Breast epithelium (tissue), 4 donors: ENCODE data around the gene ZNF503. TPM values are rescaled to one million over a fixed set of nuclear protein-coding genes. Genes with fewer than 3 reads are reported as not detected.

ENCODE experiments used
- DNase-seq, 2 donors: peaks; one replicate each; pipeline ENCODE4 v3.0.0-alpha.2; 2019; ENCODE audit warnings: low spot score in 2 of 2
- H3K27ac ChIP-seq, 2 donors: fragments of 200-600 bp; sonication (generic) in 1 of 2; one replicate each; pipeline ENCODE4 v1.5.1; 2016 to 2019; ENCODE audit warnings: mild to moderate bottlenecking in 1 of 2
- H3K27me3 ChIP-seq, 2 donors: fragments of 200-600 bp; sonication (generic) in 1 of 2; one replicate each; pipeline versions ENCODE4 v1.5.1 to v1.6.0; 2017 to 2019; ENCODE audit warnings: control low read depth in 1 of 2, mild to moderate bottlenecking in 1 of 2
- H3K36me3 ChIP-seq: fragments of 200-600 bp; one replicate; pipeline ENCODE4 v1.5.1; 2019
- H3K4me1 ChIP-seq, 2 donors: fragments of 200-600 bp; sonication (generic); one replicate each; pipeline ENCODE4 v1.5.1; 2016 to 2019; ENCODE audit warnings: control low read depth in 1 of 2
- H3K4me3 ChIP-seq, 3 donors: fragments of 200-600 bp; sonication (generic); 1 replicate in 2 of 3; 2 replicates in 1 of 3; pipeline ENCODE4 v1.5.1; 2016 to 2019; ENCODE audit warnings: mild to moderate bottlenecking in 3 of 3, moderate library complexity in 2 of 3
- H3K9me3 ChIP-seq, 2 donors: fragments of 200-600 bp; sonication (generic) in 1 of 2; one replicate each; pipeline ENCODE4 v1.5.1; 2016 to 2019; ENCODE audit warnings: control low read depth in 1 of 2
- CTCF ChIP-seq, 3 donors: fragments of 450-650 bp; IDR thresholded peaks; one replicate each; pipeline ENCODE4 v1.5.1; 2016 to 2017; ENCODE audit warnings: antibody characterized with exemption in 3 of 3, mild to moderate bottlenecking in 3 of 3, moderate library complexity in 3 of 3
- POLR2A ChIP-seq: fragments of 450-650 bp; IDR thresholded peaks from one replicate; pipeline ENCODE4 v1.6.1; 2016; ENCODE audit warnings: antibody characterized with exemption, mild to moderate bottlenecking, moderate library complexity
- POLR2AphosphoS5 ChIP-seq, 3 donors: sonication (generic); formaldehyde crosslinking; IDR thresholded peaks; one replicate each; pipeline ENCODE4 v1.6.1; 2017; ENCODE audit warnings: antibody characterized with exemption in 3 of 3
- intact Hi-C: fragments of 100-400 bp; cut with DNase I; formaldehyde crosslinking; loops from one replicate; pipeline ENCODE4 v1.15.1; 2023; ENCODE audit warnings: low total_unique reads
- total RNA-seq, 3 donors: library from RNA; depleted of rRNA; stranded (reverse); fragments of >200 nt; gene quantifications; one replicate each; pipeline ENCODE4 v1.1.0, GENCODE V29; 2016

Gene ZNF503
- total RNA-seq, 3 donors from 2014 or later, result 3.6 to 10.9 (median 7.6) TPM

- no peak for DNase-seq
- no peak overlapping the region for H3K27ac ChIP-seq
- H3K36me3 ChIP-seq, result no peaks in the 10 kb centered on the region
- no peak overlapping the region for H3K4me3 ChIP-seq
- no peaks in the 10 kb centered on the region for H3K4me1 ChIP-seq
- TF ChIP-seq POLR2A (no peak), POLR2AphosphoS5 (IDR thresholded peaks at IDR 0.05) (no peak), CTCF (IDR thresholded peaks at IDR 0.05) (no peak)
- peaks cover 6 to 9% of the 10 kb centered on the region in 2 donors for H3K9me3 ChIP-seq
- H3K27me3 ChIP-seq, result no peaks in the 10 kb centered on the region
- intact Hi-C loops, result no loop called here
Measured at GRCh38 chr10:75357500-75357899, 44.1 kb downstream of the ZNF503 start.

- no peak overlapping the region for H3K27ac ChIP-seq
- no peak for DNase-seq
- no peak for TF ChIP-seq POLR2AphosphoS5 (IDR thresholded peaks at IDR 0.05)
- no peak for TF ChIP-seq POLR2A
- no peak for TF ChIP-seq CTCF (IDR thresholded peaks at IDR 0.05)
Measured at GRCh38 chr10:75356484-75356883, 45.1 kb downstream of the ZNF503 start.

GRCh38 chr10:75355706-75356105, 45.9 kb downstream of the ZNF503 start:
- no peak for DNase-seq
- H3K4me1 ChIP-seq, result no peaks in the 10 kb centered on the region
- H3K27me3 ChIP-seq, result no peaks in the 10 kb centered on the region
- peaks cover 6 to 9% of the 10 kb centered on the region in 2 donors for H3K9me3 ChIP-seq
- intact Hi-C loops, result no loop called here
- no peak for TF ChIP-seq POLR2AphosphoS5 (IDR thresholded peaks at IDR 0.05)
- TF ChIP-seq CTCF (IDR thresholded peaks at IDR 0.05), result no peak
- no peak for TF ChIP-seq POLR2A
- H3K4me3 ChIP-seq, result no peak overlapping the region
- H3K27ac ChIP-seq, result no peak overlapping the region
- H3K36me3 ChIP-seq, result no peaks in the 10 kb centered on the region

More at GRCh38 chr10:75356484-75356883, 45.1 kb downstream of the ZNF503 start:
- Histone ChIP-seq H3K4me1 (no peaks in the 10 kb centered on the region), H3K36me3 (no peaks in the 10 kb centered on the region), H3K9me3 (peaks cover 6 to 9% of the 10 kb centered on the region in 2 donors), H3K27me3 (no peaks in the 10 kb centered on the region), H3K4me3 (no peak overlapping the region)
- intact Hi-C loops, result no loop called here

- no peaks in the 10 kb centered on the region for H3K36me3 ChIP-seq
- no peak overlapping the region for H3K27ac ChIP-seq
- H3K4me1 ChIP-seq, result no peaks in the 10 kb centered on the region
- H3K4me3 ChIP-seq, result no peak overlapping the region
- TF ChIP-seq CTCF (IDR thresholded peaks at IDR 0.05), result no peak
- no peak for TF ChIP-seq POLR2AphosphoS5 (IDR thresholded peaks at IDR 0.05)
- no peak for TF ChIP-seq POLR2A
- H3K27me3 ChIP-seq, result no peaks in the 10 kb centered on the region
- DNase-seq, result no peak
- intact Hi-C loops, result no loop called here
- peaks cover 6 to 9% of the 10 kb centered on the region in 2 donors for H3K9me3 ChIP-seq
Measured at GRCh38 chr10:75353183-75353582, 48.4 kb downstream of the ZNF503 start.

- intact Hi-C loops, result no loop called here
- no peak for DNase-seq
- H3K27ac ChIP-seq, result no peak overlapping the region
- no peaks in the 10 kb centered on the region for H3K36me3 ChIP-seq
- H3K27me3 ChIP-seq, result no peaks in the 10 kb centered on the region
- no peaks in the 10 kb centered on the region for H3K4me1 ChIP-seq
- no peak for TF ChIP-seq POLR2AphosphoS5 (IDR thresholded peaks at IDR 0.05)
- no peak for TF ChIP-seq CTCF (IDR thresholded peaks at IDR 0.05)
- TF ChIP-seq POLR2A, result no peak
- H3K9me3 ChIP-seq, result peaks cover 6 to 9% of the 10 kb centered on the region in 2 donors
- H3K4me3 ChIP-seq, result no peak overlapping the region
Measured at GRCh38 chr10:75352650-75353049, 48.9 kb downstream of the ZNF503 start.
